ENCODE results near the gene ZDHHC1. TPM values are rescaled to one million over a fixed set of nuclear protein-coding genes. Genes with fewer than 3 reads are reported as not detected.

Gene ZDHHC1
- total RNA-seq, 2 experiments from 2014 or later: 0.58 to 0.98 TPM

DNA sequence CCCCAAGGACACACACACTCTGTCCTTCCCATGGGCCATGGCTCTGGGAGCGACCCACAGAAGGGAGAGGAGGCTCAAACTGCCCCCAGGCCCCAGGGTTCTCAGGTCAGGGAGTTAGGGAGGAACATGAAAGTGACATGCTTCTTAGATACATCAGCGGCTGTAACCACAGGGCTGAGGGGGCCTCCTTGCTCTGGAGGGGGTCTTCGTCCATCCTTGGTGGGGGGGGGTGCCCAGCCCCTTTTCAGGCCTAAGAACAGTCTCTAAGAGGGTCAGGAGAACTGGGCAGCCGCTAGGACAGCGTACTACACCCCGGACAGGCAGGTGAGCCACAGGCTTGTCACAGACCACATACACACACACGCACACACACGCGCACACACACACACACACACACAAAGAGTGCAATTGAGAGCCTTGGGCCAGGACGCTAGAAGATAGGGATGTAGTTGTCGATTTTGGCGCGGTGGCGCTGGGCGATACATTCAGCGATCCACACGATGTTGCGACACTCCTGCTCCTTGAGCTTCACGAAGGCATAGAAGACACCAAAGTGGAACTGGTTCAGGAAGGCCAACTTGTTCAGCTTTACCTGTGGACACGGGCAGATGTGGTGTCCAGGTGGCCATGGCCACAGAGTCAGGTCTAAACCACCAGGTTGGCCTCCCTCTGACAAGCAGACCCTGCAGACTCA is 22.0 kb upstream of the ZDHHC1 start:
- H3K27ac Mint-ChIP-seq: no peak overlapping the region
- H3K36me3 Mint-ChIP-seq (ENCODE audit: low read depth): no peaks in the 10 kb centered on the region
- ChIA-PET POLR2A (no interaction called here), CTCF (interaction anchor here (0.5 to 0.9 kb wide), 4 partner anchors 10 to 253 kb away, joined by 3 to 4 read pairs (median 3); no protein-coding TSS in a partner anchor)
- intact Hi-C loops (cut with DNase I, micrococcal nuclease): no loop called here
- DNase-seq (no peak), ATAC-seq (no peak)
- H3K27me3 Mint-ChIP-seq: no peaks in the 10 kb centered on the region
- no peak overlapping the region for H3K4me3 Mint-ChIP-seq
- no peaks in the 10 kb centered on the region for H3K9me3 Mint-ChIP-seq (ENCODE audit: low read depth)
- peaks cover 3% of the 10 kb centered on the region for H3K4me1 Mint-ChIP-seq

- intact Hi-C loops (cut with DNase I, micrococcal nuclease): no loop called here
- POLR2A ChIA-PET: no interaction called here
- peak; percentile 25 for DNase-seq
- ATAC-seq: peak; percentile 66
- Mint-ChIP-seq H3K4me3 (no peak overlapping the region), H3K4me1 (peaks cover 4% of the 10 kb centered on the region), H3K36me3 (ENCODE audit: low read depth) (no peaks in the 10 kb centered on the region), H3K9me3 (ENCODE audit: low read depth) (no peaks in the 10 kb centered on the region), H3K27ac (no peak overlapping the region), H3K27me3 (peaks cover under 1% of the 10 kb centered on the region)
- CTCF ChIA-PET: interaction anchor here (0.9 kb wide), 1 partner anchor 11 kb away, joined by 3 read pairs; no protein-coding TSS in a partner anchor
These were observed 21.2 kb upstream of the ZDHHC1 start for GRCh38 chr16:67437513-67437912.

- Mint-ChIP-seq H3K4me1 (peaks cover 9% of the 10 kb centered on the region), H3K36me3 (ENCODE audit: low read depth) (no peaks in the 10 kb centered on the region), H3K9me3 (ENCODE audit: low read depth) (no peaks in the 10 kb centered on the region), H3K27me3 (peaks cover 4% of the 10 kb centered on the region), H3K4me3 (no peak overlapping the region), H3K27ac (no peak overlapping the region)
- POLR2A ChIA-PET: no interaction called here
- DNase-seq (no peak), ATAC-seq (no peak)
- CTCF ChIA-PET: interaction anchor here (0.9 to 1.8 kb wide), 3 partner anchors 9 to 29 kb away, joined by 3 to 5 read pairs (median 4); no protein-coding TSS in a partner anchor
- intact Hi-C loops (cut with DNase I, micrococcal nuclease): no loop called here
These were observed 20.4 kb upstream of the ZDHHC1 start for GRCh38 chr16:67436640-67437193.

DNA sequence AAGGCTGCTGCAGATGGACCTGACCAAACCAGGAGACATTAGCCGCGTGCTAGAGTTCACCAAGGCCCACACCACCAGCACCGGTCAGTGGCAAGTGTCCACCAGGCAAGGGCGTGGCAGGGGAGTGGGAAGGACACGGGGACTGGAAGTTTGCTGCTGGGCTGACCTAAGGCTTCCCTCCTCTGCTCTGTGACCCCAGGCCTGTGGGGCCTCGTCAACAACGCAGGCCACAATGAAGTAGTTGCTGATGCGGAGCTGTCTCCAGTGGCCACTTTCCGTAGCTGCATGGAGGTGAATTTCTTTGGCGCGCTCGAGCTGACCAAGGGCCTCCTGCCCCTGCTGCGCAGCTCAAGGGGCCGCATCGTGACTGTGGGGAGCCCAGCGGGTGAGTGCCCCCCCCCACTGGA is 19.5 kb upstream of the ZDHHC1 start:
- intact Hi-C loops (cut with DNase I, micrococcal nuclease): no loop called here
- Mint-ChIP-seq H3K36me3 (ENCODE audit: low read depth) (no peaks in the 10 kb centered on the region), H3K4me3 (no peak overlapping the region), H3K27ac (no peak overlapping the region), H3K4me1 (peaks cover 12% of the 10 kb centered on the region), H3K9me3 (ENCODE audit: low read depth) (no peaks in the 10 kb centered on the region), H3K27me3 (peaks cover 7% of the 10 kb centered on the region)
- CTCF ChIA-PET: interaction anchor here (1.0 to 1.8 kb wide), 4 partner anchors 8 to 175 kb away, joined by 3 to 5 read pairs (median 4); no protein-coding TSS in a partner anchor
- POLR2A ChIA-PET: no interaction called here
- no peak for DNase-seq
- no peak for ATAC-seq

DNA sequence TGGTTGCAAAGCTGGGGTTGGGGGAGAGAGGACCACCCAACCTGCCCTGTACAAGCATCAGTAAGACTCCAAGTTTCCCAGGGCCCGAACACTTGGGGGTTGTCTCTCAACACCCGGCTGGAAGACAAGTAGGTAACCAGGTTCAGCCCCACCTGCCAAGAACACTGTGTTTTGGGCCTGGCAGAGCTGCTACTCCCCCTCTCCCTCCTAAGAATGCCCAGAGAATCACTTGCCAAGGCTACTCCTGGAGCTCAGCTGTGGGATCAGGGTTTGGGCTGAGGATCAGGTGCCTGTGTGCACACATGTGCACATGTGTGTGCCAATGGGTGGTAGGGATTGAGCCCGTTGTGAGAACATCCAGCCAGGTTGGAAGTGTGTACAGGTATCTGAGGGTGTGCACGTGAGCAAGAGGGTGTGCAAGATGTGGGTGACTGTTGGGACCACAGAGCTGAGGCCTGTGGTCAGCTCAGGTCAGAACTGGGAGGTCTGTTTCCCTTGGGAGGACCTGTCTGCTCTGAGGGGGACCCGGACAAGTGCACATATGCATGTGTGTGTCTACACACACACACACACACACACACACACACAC is 16.9 kb upstream of the ZDHHC1 start:
- H3K27me3 Mint-ChIP-seq: peaks cover 25% of the 10 kb centered on the region
- no peaks in the 10 kb centered on the region for H3K9me3 Mint-ChIP-seq (ENCODE audit: low read depth)
- H3K4me1 Mint-ChIP-seq: peaks cover 15% of the 10 kb centered on the region
- no peak overlapping the region for H3K27ac Mint-ChIP-seq
- CTCF ChIA-PET: interaction anchor here (0.8 to 1.8 kb wide), 2 partner anchors 33 to 34 kb away, joined by 3 to 9 read pairs; no protein-coding TSS in a partner anchor
- ATAC-seq: no peak
- no peaks in the 10 kb centered on the region for H3K36me3 Mint-ChIP-seq (ENCODE audit: low read depth)
- intact Hi-C loops (cut with DNase I, micrococcal nuclease): no loop called here
- POLR2A ChIA-PET: no interaction called here
- H3K4me3 Mint-ChIP-seq: no peak overlapping the region
- no peak for DNase-seq

DNA sequence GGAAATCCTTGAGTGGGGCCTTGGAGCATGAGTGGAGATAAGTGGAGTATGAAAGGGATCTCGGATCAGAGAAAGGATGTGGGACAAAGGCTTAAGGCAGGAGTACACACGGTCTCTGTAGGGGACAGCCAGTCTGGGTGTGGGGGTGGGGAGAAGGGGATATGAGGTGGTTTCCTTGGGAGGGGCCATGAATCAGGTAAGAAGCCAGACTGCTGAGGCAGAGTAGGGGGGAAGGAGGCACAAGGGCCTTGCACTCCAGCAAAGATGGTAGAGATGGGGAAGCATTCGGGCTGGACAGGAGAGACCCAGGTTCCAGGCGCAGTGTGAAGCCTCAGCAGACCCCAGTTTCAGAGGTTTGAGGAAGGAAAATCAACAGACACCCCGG is 16.2 kb upstream of the ZDHHC1 start:
- no peaks in the 10 kb centered on the region for H3K9me3 Mint-ChIP-seq (ENCODE audit: low read depth)
- no peak overlapping the region for H3K27ac Mint-ChIP-seq
- H3K4me1 Mint-ChIP-seq: peaks cover 12% of the 10 kb centered on the region
- intact Hi-C loops (cut with DNase I, micrococcal nuclease): no loop called here
- H3K4me3 Mint-ChIP-seq: no peak overlapping the region
- no peak for ATAC-seq
- no peak for DNase-seq
- no peaks in the 10 kb centered on the region for H3K36me3 Mint-ChIP-seq (ENCODE audit: low read depth)
- POLR2A ChIA-PET: no interaction called here
- peaks cover 25% of the 10 kb centered on the region for H3K27me3 Mint-ChIP-seq
- CTCF ChIA-PET: interaction anchor here (0.6 to 1.0 kb wide), 5 partner anchors 11 to 381 kb away, joined by 3 to 4 read pairs (median 3); no protein-coding TSS in a partner anchor

- Mint-ChIP-seq H3K4me1 (peaks cover 12% of the 10 kb centered on the region), H3K4me3 (peak overlapping the region; percentile 55), H3K27me3 (peaks cover 28% of the 10 kb centered on the region), H3K9me3 (ENCODE audit: low read depth) (no peaks in the 10 kb centered on the region), H3K27ac (no peak overlapping the region), H3K36me3 (ENCODE audit: low read depth) (no peaks in the 10 kb centered on the region)
- DNase-seq (no peak), ATAC-seq (no peak)
- ChIA-PET POLR2A (no interaction called here), CTCF (interaction anchor here (0.6 to 1.0 kb wide), 6 partner anchors 10 to 381 kb away, joined by 3 to 4 read pairs (median 3); no protein-coding TSS in a partner anchor)
- intact Hi-C loops (cut with DNase I, micrococcal nuclease): no loop called here
These were observed 15.7 kb upstream of the ZDHHC1 start for GRCh38 chr16:67431775-67432505.

- H3K4me3 Mint-ChIP-seq: peak within 1 kb of the TSS; percentile 69
- no peaks in the 10 kb centered on the region for H3K9me3 Mint-ChIP-seq (ENCODE audit: low read depth)
- CTCF ChIA-PET: interaction anchor here (0.5 to 1.0 kb wide), 5 partner anchors 17 to 271 kb away, joined by 3 to 5 read pairs (median 3); partner anchors contain the start of genes FBXL8 and SLC9A5
- intact Hi-C loops (cut with DNase I, micrococcal nuclease): no loop called here
- peaks cover 34% of the 10 kb centered on the region for H3K27me3 Mint-ChIP-seq
- no peaks in the 10 kb centered on the region for H3K36me3 Mint-ChIP-seq (ENCODE audit: low read depth)
- peak within 1 kb of the TSS; percentile 37 for H3K27ac Mint-ChIP-seq
- POLR2A ChIA-PET: no interaction called here
- H3K4me1 Mint-ChIP-seq: peaks cover 12% of the 10 kb centered on the region
- DNase-seq (peak; percentile 48), ATAC-seq (peak; percentile 51)
These were observed 14.9 kb upstream of the ZDHHC1 start, which contains the start of gene HSD11B2 for GRCh38 chr16:67430977-67431774. TSS of gene HSD11B2 (plus strand) at chr16:67431121. CDS start at chr16:67431249, 128 bp downstream.

GRCh38 chr16:67430504-67430976 is 14.3 kb upstream of the ZDHHC1 start:
- Mint-ChIP-seq H3K36me3 (ENCODE audit: low read depth) (no peaks in the 10 kb centered on the region), H3K27ac (peak overlapping the region; percentile 37), H3K4me3 (peak overlapping the region; percentile 69), H3K4me1 (peaks cover 12% of the 10 kb centered on the region), H3K9me3 (ENCODE audit: low read depth) (no peaks in the 10 kb centered on the region), H3K27me3 (peaks cover 35% of the 10 kb centered on the region)
- DNase-seq (peak; percentile 63), ATAC-seq (peak; percentile 59)
- intact Hi-C loops (cut with DNase I, micrococcal nuclease): no loop called here
- POLR2A ChIA-PET: no interaction called here
- CTCF ChIA-PET: interaction anchor here (0.5 to 1.0 kb wide), 3 partner anchors 17 to 182 kb away, joined by 3 to 5 read pairs (median 3); partner anchors contain the start of gene SLC9A5

GRCh38 chr16:67429799-67430503 is 13.7 kb upstream of the ZDHHC1 start:
- CTCF ChIA-PET: interaction anchor here (0.5 to 2.3 kb wide), 5 partner anchors 17 to 181 kb away, joined by 3 to 34 read pairs (median 3); partner anchors contain the start of gene SLC9A5
- POLR2A ChIA-PET: no interaction called here
- H3K27me3 Mint-ChIP-seq: peaks cover 35% of the 10 kb centered on the region
- H3K4me3 Mint-ChIP-seq: peak overlapping the region; percentile 69
- no peak for DNase-seq
- peak overlapping the region; percentile 37 for H3K27ac Mint-ChIP-seq
- ATAC-seq: no peak
- intact Hi-C loops (cut with DNase I, micrococcal nuclease): loop anchor here in 1 of 2 experiments (2.0 kb wide), 1 partner anchor 35 kb away; no protein-coding TSS in a partner anchor
- H3K9me3 Mint-ChIP-seq (ENCODE audit: low read depth): no peaks in the 10 kb centered on the region
- peaks cover 12% of the 10 kb centered on the region for H3K4me1 Mint-ChIP-seq
- no peaks in the 10 kb centered on the region for H3K36me3 Mint-ChIP-seq (ENCODE audit: low read depth)

Measured in activated CD4-positive, alpha-beta T cell treated with anti-CD3 and anti-CD28 coated beads for 36 hours (primary cell).